Epithelial cell of esophagus (primary cell): ENCODE measurements around the gene TMEM131.
"Not testable (repeated sequence)": the region's sequence is repeated elsewhere in the genome, so short reads cannot be mapped to it uniquely, and the experiment has no call there.

Experiments
- DNase-seq: peaks from one replicate; pipeline ENCODE4 v3.0.0; 2010; ENCODE audit warnings: low read depth
- H3K4me3 ChIP-seq: 2 replicates; pipeline ENCODE4 v1.5.1; 2011; ENCODE audit warnings: mild to moderate bottlenecking, low read length, control low read depth
- TF ChIP-seq, protein P1 (sequence below): IDR thresholded peaks from 2 replicates; pipeline ENCODE4 v1.5.1; 2011; ENCODE audit warnings: low read depth, mild to moderate bottlenecking, low read length, control low read depth, inconsistent platforms; ENCODE audit not compliant: insufficient read depth; ENCODE audit errors: missing control alignments

Gene TMEM131

DNA sequence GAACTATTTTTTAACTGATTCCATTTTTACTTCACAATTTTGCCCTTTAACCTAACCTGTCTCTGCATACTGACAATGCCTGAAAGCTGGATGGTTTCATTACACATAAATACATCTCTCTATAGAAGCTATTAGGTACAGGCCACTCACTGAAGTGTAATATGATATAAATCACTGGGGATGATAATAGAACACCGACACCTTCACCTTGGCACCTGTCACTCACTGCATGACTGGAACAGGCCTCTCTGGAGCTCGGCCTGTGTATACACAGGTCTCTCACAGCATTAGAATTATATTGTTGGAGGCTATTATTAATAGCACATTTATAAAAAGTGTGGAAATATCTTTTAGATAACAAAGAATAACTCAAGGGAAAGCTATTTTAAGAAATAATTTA, 138.2 kb downstream of the TMEM131 start:
- no peak for DNase-seq
- TF ChIP-seq, protein P1, sequence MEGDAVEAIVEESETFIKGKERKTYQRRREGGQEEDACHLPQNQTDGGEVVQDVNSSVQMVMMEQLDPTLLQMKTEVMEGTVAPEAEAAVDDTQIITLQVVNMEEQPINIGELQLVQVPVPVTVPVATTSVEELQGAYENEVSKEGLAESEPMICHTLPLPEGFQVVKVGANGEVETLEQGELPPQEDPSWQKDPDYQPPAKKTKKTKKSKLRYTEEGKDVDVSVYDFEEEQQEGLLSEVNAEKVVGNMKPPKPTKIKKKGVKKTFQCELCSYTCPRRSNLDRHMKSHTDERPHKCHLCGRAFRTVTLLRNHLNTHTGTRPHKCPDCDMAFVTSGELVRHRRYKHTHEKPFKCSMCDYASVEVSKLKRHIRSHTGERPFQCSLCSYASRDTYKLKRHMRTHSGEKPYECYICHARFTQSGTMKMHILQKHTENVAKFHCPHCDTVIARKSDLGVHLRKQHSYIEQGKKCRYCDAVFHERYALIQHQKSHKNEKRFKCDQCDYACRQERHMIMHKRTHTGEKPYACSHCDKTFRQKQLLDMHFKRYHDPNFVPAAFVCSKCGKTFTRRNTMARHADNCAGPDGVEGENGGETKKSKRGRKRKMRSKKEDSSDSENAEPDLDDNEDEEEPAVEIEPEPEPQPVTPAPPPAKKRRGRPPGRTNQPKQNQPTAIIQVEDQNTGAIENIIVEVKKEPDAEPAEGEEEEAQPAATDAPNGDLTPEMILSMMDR, result no peak
- H3K4me3 ChIP-seq, result no peak overlapping the region

- peak; percentile 52 for DNase-seq
- H3K4me3 ChIP-seq, result not testable (repeated sequence)
Observed at GRCh38 chr2:97853057-97853456, 142.7 kb downstream of the TMEM131 start.

DNA sequence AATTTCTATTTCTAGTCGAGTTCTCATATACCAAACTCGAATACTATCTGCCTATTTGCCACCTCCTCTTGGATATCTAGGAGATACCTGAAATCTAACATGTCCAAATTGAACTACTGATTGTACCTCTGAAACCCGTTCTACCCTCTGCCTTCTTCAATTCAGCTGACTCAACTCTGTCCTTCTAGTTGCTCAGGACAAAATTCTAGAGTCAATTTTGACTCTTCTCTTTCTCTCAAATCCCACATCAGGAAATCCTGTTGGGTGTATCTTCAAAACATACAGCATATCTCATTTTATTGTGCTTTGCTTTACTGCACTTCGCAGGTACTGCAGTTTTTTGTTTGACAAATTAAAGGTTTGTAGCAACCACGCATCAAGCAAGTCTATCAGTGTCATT, 144.6 kb downstream of the TMEM131 start:
- no peak for DNase-seq
- TF ChIP-seq, protein P1, result no peak
- no peak overlapping the region for H3K4me3 ChIP-seq

DNA sequence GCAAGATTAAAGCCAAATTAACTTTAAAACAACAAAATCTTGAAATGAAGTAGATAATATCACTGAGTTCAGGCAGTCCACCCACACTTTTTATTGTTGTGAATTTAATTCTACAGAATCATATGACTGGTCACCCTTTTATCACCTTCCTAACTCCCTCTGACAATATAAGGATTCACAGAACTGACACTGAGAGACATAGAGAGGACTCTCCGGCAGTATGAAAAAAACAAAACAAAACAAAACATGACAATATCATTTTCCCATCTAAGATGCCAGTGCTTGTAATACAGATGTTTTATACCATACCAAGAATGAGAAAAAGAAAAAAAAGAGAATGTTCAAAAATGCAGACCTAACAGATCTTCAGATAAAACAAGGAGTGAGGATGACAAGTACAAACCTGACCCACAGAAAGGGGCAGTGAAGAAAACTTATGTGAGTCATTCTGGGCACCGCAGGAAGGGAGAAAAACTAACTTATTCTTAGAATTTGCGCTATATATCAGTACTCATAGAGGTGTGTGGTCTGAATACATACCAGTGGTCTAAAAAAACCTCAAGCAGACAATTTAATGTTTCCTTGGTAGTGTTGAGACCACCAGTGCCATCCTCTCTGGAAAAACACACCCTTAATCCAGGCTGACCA, 145.7 kb downstream of the TMEM131 start:
- no peak overlapping the region for H3K4me3 ChIP-seq
- peak; percentile 77 for DNase-seq
- TF ChIP-seq, protein P1, result no peak

- TF ChIP-seq, protein P1, result no peak
- no peak overlapping the region for H3K4me3 ChIP-seq
- peak; percentile 73 for DNase-seq
Observed at GRCh38 chr2:97848306-97848705, 147.4 kb downstream of the TMEM131 start.

DNA sequence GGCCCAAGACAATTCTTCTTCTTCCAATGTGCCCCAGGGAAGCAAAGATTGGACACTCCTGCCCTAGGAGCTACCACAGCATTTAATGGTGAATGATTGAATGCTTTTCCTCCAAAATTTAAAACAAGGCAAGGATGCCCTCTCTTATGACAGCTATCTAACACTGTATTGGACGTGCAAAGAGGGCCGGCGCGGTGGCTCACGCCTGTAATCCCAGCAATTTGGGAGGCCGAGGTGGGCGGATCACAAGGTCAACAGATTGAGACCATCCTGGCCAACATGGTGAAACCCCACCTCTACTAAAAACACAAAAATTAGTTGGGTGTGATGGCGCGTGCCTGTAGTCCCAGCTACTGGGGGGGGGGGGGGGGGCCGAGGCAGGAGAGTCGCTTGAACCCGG, 149.0 kb downstream of the TMEM131 start:
- not testable (repeated sequence) for DNase-seq, H3K4me3 ChIP-seq

DNA sequence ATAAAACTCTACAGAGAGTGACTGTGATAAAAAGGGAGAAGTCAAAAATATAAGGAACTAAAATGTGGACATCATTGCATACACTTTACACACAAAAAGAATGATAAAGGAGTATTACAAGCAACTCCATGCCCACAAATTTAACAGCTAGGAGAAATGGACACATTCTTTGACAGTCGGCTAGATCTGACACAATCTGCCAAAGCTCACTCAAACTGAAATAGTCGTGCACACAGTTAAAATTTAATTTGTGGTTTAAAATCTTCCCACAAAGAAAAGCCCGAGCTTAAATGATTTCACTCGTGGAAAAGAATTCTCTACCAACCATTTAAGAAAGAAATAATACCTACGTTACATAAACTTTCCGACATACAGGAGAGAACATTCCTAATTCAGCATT, 149.9 kb downstream of the TMEM131 start:
- TF ChIP-seq, protein P1, result no peak
- DNase-seq, result no peak

GRCh38 chr2:97845133-97845532, 150.6 kb downstream of the TMEM131 start:
- TF ChIP-seq, protein P1, result no peak
- no peak for DNase-seq
- no peak overlapping the region for H3K4me3 ChIP-seq

More for the DNA sequence above, 149.9 kb downstream of the TMEM131 start:
- H3K4me3 ChIP-seq, result no peak overlapping the region
